ENCODE data around the gene CCND1. TPM values are rescaled to one million over a fixed set of nuclear protein-coding genes. Genes with fewer than 3 reads are reported as not detected.

The CCND1 gene
- total and polyA plus RNA-seq, 5 donors, result 55.9 to 149 (median 135) TPM

- Histone ChIP-seq H3K4me1 (ENCODE audit: control insufficient read depth, insufficient read depth, low read length) (peaks cover 3% of the 10 kb centered on the region), H3K4me3 (ENCODE audit: low read length) (peak overlapping the region; percentile 92), H3K27me3 (ENCODE audit: control insufficient read depth, insufficient read depth) (no peaks in the 10 kb centered on the region), H3K9me3 (ENCODE audit: control insufficient read depth, low read length) (no peaks in the 10 kb centered on the region), H3K27ac (ENCODE audit: low read length) (peak overlapping the region; percentile 79)
- DNase-seq, result peak in 1 of 3 donors; percentile 69
- intact Hi-C loops (cut with DNase I), result loop anchor here (2.0 to 10.0 kb wide), 6 partner anchors 345 to 1177 kb away; partner anchors contain the start of genes MYEOV (in 1 of the 4) and PPP6R3 (in 1 of the 4)
- no peak for ATAC-seq
- WGBS, result under 1% methylated on average over 68 of the region's 68 CpGs
Measured at GRCh38 chr11:69641681-69642548, 959 bp downstream of the CCND1 start.

DNA sequence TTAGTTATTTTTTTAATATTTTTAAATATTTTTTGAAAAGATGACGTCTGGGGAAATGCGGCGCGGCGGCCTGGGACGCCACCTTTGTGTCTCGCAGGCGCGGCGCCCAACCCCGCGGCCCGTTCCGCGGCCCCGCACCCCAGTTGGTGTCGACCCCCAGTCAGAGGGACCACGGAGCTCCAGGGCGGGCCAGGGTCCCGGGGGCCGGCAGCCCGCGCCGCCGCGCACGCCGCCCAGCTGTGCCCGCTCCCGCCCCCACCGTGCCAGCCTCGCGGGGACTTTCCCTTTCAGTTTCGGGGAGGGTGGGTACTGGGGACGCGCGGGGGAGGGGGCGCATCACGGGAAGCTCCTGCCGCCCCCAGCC lies 1.6 kb downstream of the CCND1 start:
- Histone ChIP-seq H3K4me1 (ENCODE audit: control insufficient read depth, insufficient read depth, low read length) (peaks cover 3% of the 10 kb centered on the region), H3K9me3 (ENCODE audit: control insufficient read depth, low read length) (no peaks in the 10 kb centered on the region), H3K27me3 (ENCODE audit: control insufficient read depth, insufficient read depth) (no peaks in the 10 kb centered on the region), H3K27ac (ENCODE audit: low read length) (peak overlapping the region; percentile 67), H3K4me3 (ENCODE audit: low read length) (peak overlapping the region; percentile 92)
- intact Hi-C loops (cut with DNase I), result loop anchor here (5.0 to 10.0 kb wide), 5 partner anchors 345 to 1178 kb away; partner anchors contain the start of genes MYEOV (in 1 of the 4) and PPP6R3 (in 1 of the 4)
- WGBS, result under 1% methylated on average over 40 of the region's 40 CpGs
- DNase-seq (peak in 2 of 3 donors; percentile 72 to 82), ATAC-seq (no peak)

- H3K27me3 ChIP-seq (ENCODE audit: control insufficient read depth, insufficient read depth), result no peaks in the 10 kb centered on the region
Measured at GRCh38 chr11:69642913-69643632, 2.1 kb downstream of the CCND1 start.

GRCh38 chr11:69643646-69644045 lies 2.7 kb downstream of the CCND1 start:
- peaks cover 3% of the 10 kb centered on the region for H3K4me1 ChIP-seq (ENCODE audit: control insufficient read depth, insufficient read depth, low read length)
- 47% methylated on average over 27 of the region's 27 CpGs for WGBS

More at GRCh38 chr11:69642913-69643632, 2.1 kb downstream of the CCND1 start:
- H3K27ac ChIP-seq (ENCODE audit: low read length), result peak overlapping the region; percentile 54
- intact Hi-C loops (cut with DNase I), result loop anchor here (5.0 to 10.0 kb wide), 5 partner anchors 346 to 1178 kb away; partner anchors contain the start of genes MYEOV (in 1 of the 4) and PPP6R3 (in 1 of the 4)
- under 1% methylated on average over 81 of the region's 81 CpGs for WGBS
- ATAC-seq (peak; percentile 69 to 72), DNase-seq (peak; percentile 83 to 93 (median 91))
- H3K4me3 ChIP-seq (ENCODE audit: low read length), result peak overlapping the region; percentile 92
- H3K4me1 ChIP-seq (ENCODE audit: control insufficient read depth, insufficient read depth, low read length), result peaks cover 3% of the 10 kb centered on the region
- H3K9me3 ChIP-seq (ENCODE audit: control insufficient read depth, low read length), result no peaks in the 10 kb centered on the region

GRCh38 chr11:69644071-69644961 lies 3.4 kb downstream of the CCND1 start:
- peak overlapping the region; percentile 25 for H3K27ac ChIP-seq (ENCODE audit: low read length)
- intact Hi-C loops (cut with DNase I), result loop anchor here (5.0 to 10.0 kb wide), 5 partner anchors 347 to 1180 kb away; partner anchors contain the start of genes MYEOV (in 1 of the 4) and PPP6R3 (in 1 of the 4)
- DNase-seq, result peak; percentile 81 to 95 (median 91)
- H3K27me3 ChIP-seq (ENCODE audit: control insufficient read depth, insufficient read depth), result no peaks in the 10 kb centered on the region
- peaks cover 3% of the 10 kb centered on the region for H3K4me1 ChIP-seq (ENCODE audit: control insufficient read depth, insufficient read depth, low read length)
- H3K9me3 ChIP-seq (ENCODE audit: control insufficient read depth, low read length), result no peaks in the 10 kb centered on the region
- WGBS, result 30% methylated on average over 24 of the region's 24 CpGs
- H3K4me3 ChIP-seq (ENCODE audit: low read length), result no peak overlapping the region
- peak; percentile 65 to 75 for ATAC-seq

More at GRCh38 chr11:69643646-69644045, 2.7 kb downstream of the CCND1 start:
- no peak overlapping the region for H3K4me3 ChIP-seq (ENCODE audit: low read length)
- ATAC-seq (no peak), DNase-seq (no peak)
- no peaks in the 10 kb centered on the region for H3K9me3 ChIP-seq (ENCODE audit: control insufficient read depth, low read length)
- no peak overlapping the region for H3K27ac ChIP-seq (ENCODE audit: low read length)
- H3K27me3 ChIP-seq (ENCODE audit: control insufficient read depth, insufficient read depth), result no peaks in the 10 kb centered on the region
- intact Hi-C loops (cut with DNase I), result loop anchor here (5.0 to 10.0 kb wide), 5 partner anchors 346 to 1179 kb away; partner anchors contain the start of genes MYEOV (in 1 of the 4) and PPP6R3 (in 1 of the 4)

GRCh38 chr11:69644962-69645675 lies 4.2 kb downstream of the CCND1 start:
- no peaks in the 10 kb centered on the region for H3K27me3 ChIP-seq (ENCODE audit: control insufficient read depth, insufficient read depth)
- no peak for ATAC-seq

GRCh38 chr11:69645801-69646492 lies 5.0 kb downstream of the CCND1 start:
- H3K27me3 ChIP-seq (ENCODE audit: control insufficient read depth, insufficient read depth), result no peaks in the 10 kb centered on the region
- intact Hi-C loops (cut with DNase I), result loop anchor here in 1 of 4 donors (10.0 kb wide), 1 partner anchor 1181 kb away; the partner anchor contains the start of gene PPP6R3
- 78% methylated on average over 30 of the region's 30 CpGs for WGBS
- no peak for ATAC-seq
- H3K27ac ChIP-seq (ENCODE audit: low read length), result no peak overlapping the region
- no peak overlapping the region for H3K4me3 ChIP-seq (ENCODE audit: low read length)
- peaks cover 3% of the 10 kb centered on the region for H3K4me1 ChIP-seq (ENCODE audit: control insufficient read depth, insufficient read depth, low read length)
- DNase-seq, result peak in 2 of 3 donors; percentile 51
- H3K9me3 ChIP-seq (ENCODE audit: control insufficient read depth, low read length), result no peaks in the 10 kb centered on the region

More at GRCh38 chr11:69644962-69645675, 4.2 kb downstream of the CCND1 start:
- intact Hi-C loops (cut with DNase I), result loop anchor here (5.0 to 10.0 kb wide), 5 partner anchors 348 to 1180 kb away; partner anchors contain the start of genes MYEOV (in 1 of the 4) and PPP6R3 (in 1 of the 4)
- Histone ChIP-seq H3K4me1 (ENCODE audit: control insufficient read depth, insufficient read depth, low read length) (peaks cover 3% of the 10 kb centered on the region), H3K4me3 (ENCODE audit: low read length) (no peak overlapping the region), H3K27ac (ENCODE audit: low read length) (peak overlapping the region; percentile 25), H3K9me3 (ENCODE audit: control insufficient read depth, low read length) (no peaks in the 10 kb centered on the region)
- peak in 2 of 3 donors; percentile 35 to 68 for DNase-seq
- 75% methylated on average over 20 of the region's 20 CpGs for WGBS

DNA sequence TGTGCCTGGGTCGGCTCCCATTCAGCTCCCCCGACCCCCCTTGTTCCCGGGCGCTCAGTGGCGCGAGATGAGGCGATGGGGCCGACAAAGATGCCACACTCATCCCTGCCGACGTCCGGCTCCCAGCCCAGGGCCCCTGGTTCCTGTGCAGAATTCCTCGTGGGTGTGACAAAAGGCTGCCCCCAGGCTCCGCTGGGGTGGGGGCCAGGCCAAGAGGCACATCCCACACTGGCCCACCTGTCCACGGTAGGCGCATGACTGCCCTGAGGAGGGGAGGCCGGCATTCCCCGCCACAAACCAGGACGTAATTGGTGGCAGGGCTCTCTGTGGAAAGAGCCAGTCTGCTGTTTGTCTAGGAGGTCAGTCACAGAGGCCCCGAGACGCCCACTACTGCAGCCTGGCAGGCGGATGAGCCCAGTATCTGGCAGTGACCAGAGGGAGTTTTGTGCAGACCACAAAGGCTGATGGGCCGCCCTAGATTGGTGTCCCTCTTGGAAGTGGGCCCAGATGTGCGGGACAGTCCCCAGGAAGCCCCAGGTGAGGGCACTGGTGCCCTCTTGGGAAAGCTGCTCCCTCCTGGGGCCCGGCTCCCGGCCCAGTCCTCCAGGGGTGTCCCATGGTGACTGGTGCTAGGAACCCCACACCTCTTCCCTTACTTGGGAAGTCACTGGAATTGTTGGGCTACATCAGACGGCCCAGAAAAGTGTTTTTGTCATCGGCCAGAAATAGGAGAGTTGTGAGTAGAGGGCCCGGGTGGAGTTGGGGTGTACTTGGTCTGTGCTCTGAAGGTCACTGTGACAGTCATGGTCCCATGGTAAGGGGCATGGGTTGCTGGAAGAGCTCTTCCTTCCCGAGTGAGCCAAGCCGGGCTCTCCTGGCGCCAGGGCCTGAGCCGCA lies 5.8 kb downstream of the CCND1 start:
- H3K4me1 ChIP-seq (ENCODE audit: control insufficient read depth, insufficient read depth, low read length), result peaks cover 3% of the 10 kb centered on the region

More for the DNA sequence above, 5.8 kb downstream of the CCND1 start:
- Histone ChIP-seq H3K4me3 (ENCODE audit: low read length) (no peak overlapping the region), H3K9me3 (ENCODE audit: control insufficient read depth, low read length) (no peaks in the 10 kb centered on the region), H3K27ac (ENCODE audit: low read length) (no peak overlapping the region), H3K27me3 (ENCODE audit: control insufficient read depth, insufficient read depth) (no peaks in the 10 kb centered on the region)
- intact Hi-C loops (cut with DNase I), result loop anchor here in 1 of 4 donors (10.0 kb wide), 1 partner anchor 1182 kb away; the partner anchor contains the start of gene PPP6R3
- DNase-seq (peak in 2 of 3 donors; percentile 42 to 61), ATAC-seq (no peak)
- WGBS, result 75% methylated on average over 32 of the region's 32 CpGs
